ENCODE data around the gene ADAM19. TPM values are rescaled to one million over a fixed set of nuclear protein-coding genes. Genes with fewer than 3 reads are reported as not detected.

The ADAM19 gene
- total RNA-seq, 2 donors from 2014 or later = 9.9 to 46.1 TPM

GRCh38 chr5:157475432-157475831 is 100.1 kb downstream of the ADAM19 start:
- peaks cover 9 to 35% of the 10 kb centered on the region in 2 donors for H3K4me1 ChIP-seq (ENCODE audit: control insufficient read depth in 1 of 2, low read depth in 2 of 2)
- no peak for TF ChIP-seq CTCF (IDR thresholded peaks at IDR 0.05)
- H3K27ac ChIP-seq = no peak overlapping the region
- no peak for DNase-seq (ENCODE audit: low spot score)
- H3K9me3 ChIP-seq = no peaks in the 10 kb centered on the region
- H3K36me3 ChIP-seq = no peaks in the 10 kb centered on the region
- no peaks in the 10 kb centered on the region for H3K27me3 ChIP-seq (replicated peaks; ENCODE audit: insufficient read depth)
- H3K4me3 ChIP-seq = no peak overlapping the region
- ATAC-seq (ENCODE audit: insufficient number of reproducible peaks, low FRiP score, low read depth) = no peak

DNA sequence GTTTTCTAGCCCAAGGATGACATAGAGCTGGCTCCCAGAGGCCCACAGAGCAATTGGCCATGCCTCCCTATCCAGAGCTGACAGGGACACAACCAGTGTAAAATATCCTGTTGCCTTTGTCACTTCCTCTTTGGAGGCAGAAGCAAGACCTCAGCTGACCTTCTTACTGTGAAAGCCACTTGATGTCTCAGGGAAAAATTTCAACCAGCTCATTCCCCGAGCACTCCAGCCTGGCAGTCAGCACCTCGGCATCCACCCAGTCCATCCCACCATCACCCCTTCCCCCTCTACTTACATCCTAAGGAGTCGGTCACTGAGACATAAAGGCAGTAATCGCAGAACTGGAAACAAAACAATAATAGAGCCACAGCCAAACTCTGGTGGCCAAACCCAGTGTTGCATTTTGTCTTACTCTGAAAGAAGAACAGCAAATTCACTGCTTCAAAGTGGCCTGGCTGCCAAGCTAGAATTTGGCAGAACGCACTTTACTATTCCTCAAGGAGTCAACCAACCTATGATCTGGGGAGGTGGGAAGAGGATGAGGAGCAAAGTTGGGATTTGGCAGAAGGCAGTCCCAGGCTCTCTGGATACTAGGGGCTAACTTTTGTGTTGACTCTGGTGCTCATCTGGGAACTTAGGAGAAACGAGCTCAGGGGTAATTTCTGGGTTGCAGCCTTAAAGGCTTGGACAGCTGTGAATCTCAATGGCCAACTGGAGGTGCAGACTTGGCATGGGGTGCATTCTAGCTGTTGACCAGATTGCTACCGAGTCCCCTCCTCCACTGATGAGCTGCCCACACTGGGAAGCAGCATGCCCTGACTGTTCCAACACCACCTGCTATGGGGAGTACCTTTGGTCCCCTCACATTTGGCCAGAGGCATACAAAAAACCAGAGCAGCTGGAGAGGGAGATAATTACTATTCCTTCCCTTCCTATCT is 101.9 kb downstream of the ADAM19 start:
- Histone ChIP-seq H3K9me3 (no peaks in the 10 kb centered on the region), H3K27ac (no peak overlapping the region), H3K36me3 (no peaks in the 10 kb centered on the region), H3K4me1 (ENCODE audit: control insufficient read depth in 1 of 2, low read depth in 2 of 2) (peaks cover 9 to 23% of the 10 kb centered on the region in 2 donors), H3K27me3 (replicated peaks; ENCODE audit: insufficient read depth) (no peaks in the 10 kb centered on the region), H3K4me3 (no peak overlapping the region)
- DNase-seq (ENCODE audit: low spot score) (no peak), ATAC-seq (ENCODE audit: insufficient number of reproducible peaks, low FRiP score, low read depth) (no peak)
- peak; percentile 25 for TF ChIP-seq CTCF (IDR thresholded peaks at IDR 0.05)

GRCh38 chr5:157471709-157472108 is 103.9 kb downstream of the ADAM19 start:
- H3K27me3 ChIP-seq (replicated peaks; ENCODE audit: insufficient read depth) = no peaks in the 10 kb centered on the region
- no peak for ATAC-seq (ENCODE audit: insufficient number of reproducible peaks, low FRiP score, low read depth)

DNA sequence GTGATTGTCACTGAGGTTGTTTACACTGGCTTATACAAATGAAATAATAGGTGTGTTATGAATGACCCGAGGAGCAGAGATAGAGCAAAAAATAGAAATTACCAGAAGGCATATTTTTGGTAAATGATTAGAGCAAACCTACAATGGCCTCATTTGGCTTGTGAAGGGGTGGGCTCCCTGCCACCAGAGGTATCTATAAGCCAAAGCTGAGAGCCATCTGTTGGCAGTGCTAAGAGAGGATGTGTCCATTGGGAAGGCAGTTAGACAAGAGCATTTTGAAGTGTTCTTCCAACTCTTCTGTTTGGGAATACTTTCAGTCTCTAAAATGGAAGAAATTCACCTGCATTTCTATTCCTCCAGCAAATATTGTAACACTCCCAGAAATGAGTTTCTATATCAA is 104.9 kb downstream of the ADAM19 start:
- ATAC-seq (ENCODE audit: insufficient number of reproducible peaks, low FRiP score, low read depth) = no peak
- Histone ChIP-seq H3K4me3 (no peak overlapping the region), H3K27ac (no peak overlapping the region), H3K36me3 (no peaks in the 10 kb centered on the region), H3K9me3 (no peaks in the 10 kb centered on the region), H3K27me3 (replicated peaks; ENCODE audit: insufficient read depth) (no peaks in the 10 kb centered on the region), H3K4me1 (ENCODE audit: control insufficient read depth in 1 of 2, low read depth in 2 of 2) (peaks cover 9 to 15% of the 10 kb centered on the region in 2 donors)
- no peak for TF ChIP-seq CTCF (IDR thresholded peaks at IDR 0.05)
- no peak for DNase-seq (ENCODE audit: low spot score)

More at GRCh38 chr5:157471709-157472108, 103.9 kb downstream of the ADAM19 start:
- Histone ChIP-seq H3K4me1 (ENCODE audit: control insufficient read depth in 1 of 2, low read depth in 2 of 2) (peaks cover 9 to 15% of the 10 kb centered on the region in 2 donors), H3K9me3 (no peaks in the 10 kb centered on the region), H3K36me3 (no peaks in the 10 kb centered on the region), H3K27ac (no peak overlapping the region), H3K4me3 (no peak overlapping the region)
- TF ChIP-seq CTCF (IDR thresholded peaks at IDR 0.05) = peak; percentile 40
- DNase-seq (ENCODE audit: low spot score) = no peak

GRCh38 chr5:157469687-157470086 is 105.9 kb downstream of the ADAM19 start:
- H3K9me3 ChIP-seq = no peaks in the 10 kb centered on the region
- peaks cover 9 to 18% of the 10 kb centered on the region in 2 donors for H3K4me1 ChIP-seq (ENCODE audit: control insufficient read depth in 1 of 2, low read depth in 2 of 2)
- H3K4me3 ChIP-seq = no peak overlapping the region
- ATAC-seq (ENCODE audit: insufficient number of reproducible peaks, low FRiP score, low read depth) (no peak), DNase-seq (ENCODE audit: low spot score) (no peak)
- no peak for TF ChIP-seq CTCF (IDR thresholded peaks at IDR 0.05)
- H3K27me3 ChIP-seq (replicated peaks; ENCODE audit: insufficient read depth) = no peaks in the 10 kb centered on the region
- no peak overlapping the region for H3K27ac ChIP-seq
- H3K36me3 ChIP-seq = no peaks in the 10 kb centered on the region

Data from thoracic aorta (tissue), 2 donors.